Measurements from ENCODE around the gene ZNF559.

Gene ZNF559

GRCh38 chr19:9354651-9355050, 30.7 kb downstream of the ZNF559 start:
- TF ChIP-seq, protein P1, sequence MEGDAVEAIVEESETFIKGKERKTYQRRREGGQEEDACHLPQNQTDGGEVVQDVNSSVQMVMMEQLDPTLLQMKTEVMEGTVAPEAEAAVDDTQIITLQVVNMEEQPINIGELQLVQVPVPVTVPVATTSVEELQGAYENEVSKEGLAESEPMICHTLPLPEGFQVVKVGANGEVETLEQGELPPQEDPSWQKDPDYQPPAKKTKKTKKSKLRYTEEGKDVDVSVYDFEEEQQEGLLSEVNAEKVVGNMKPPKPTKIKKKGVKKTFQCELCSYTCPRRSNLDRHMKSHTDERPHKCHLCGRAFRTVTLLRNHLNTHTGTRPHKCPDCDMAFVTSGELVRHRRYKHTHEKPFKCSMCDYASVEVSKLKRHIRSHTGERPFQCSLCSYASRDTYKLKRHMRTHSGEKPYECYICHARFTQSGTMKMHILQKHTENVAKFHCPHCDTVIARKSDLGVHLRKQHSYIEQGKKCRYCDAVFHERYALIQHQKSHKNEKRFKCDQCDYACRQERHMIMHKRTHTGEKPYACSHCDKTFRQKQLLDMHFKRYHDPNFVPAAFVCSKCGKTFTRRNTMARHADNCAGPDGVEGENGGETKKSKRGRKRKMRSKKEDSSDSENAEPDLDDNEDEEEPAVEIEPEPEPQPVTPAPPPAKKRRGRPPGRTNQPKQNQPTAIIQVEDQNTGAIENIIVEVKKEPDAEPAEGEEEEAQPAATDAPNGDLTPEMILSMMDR (IDR thresholded peaks at IDR 0.05; ENCODE audit: low read depth, low read length): no peak
- H3K4me3 ChIP-seq (ENCODE audit: low read depth, low read length): no peak overlapping the region

DNA sequence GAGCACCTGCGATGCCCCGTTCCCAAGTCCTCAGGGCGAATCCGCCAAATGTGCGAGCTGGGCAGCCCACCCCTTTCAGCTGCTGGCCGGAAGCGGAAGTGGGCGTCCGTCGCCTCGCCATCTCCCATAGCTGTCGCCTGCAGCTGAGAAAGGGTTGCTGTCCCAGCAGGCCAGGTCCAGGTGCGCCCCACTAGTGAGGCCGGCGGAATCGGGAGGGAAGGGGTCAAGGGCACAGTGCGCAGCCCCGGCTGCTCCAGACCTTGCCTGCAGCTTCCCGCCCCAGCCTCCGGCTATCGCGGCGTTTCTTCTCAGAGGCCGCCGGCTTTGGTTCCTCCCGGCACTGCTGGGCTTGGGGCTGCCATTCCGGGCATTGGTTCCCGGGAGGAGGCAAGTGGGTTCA, 38.9 kb downstream of the ZNF559 start, which contains the start of gene ZNF177:
Gene ZNF177 (plus strand): TSS at position 109 of the 400 bp plus-strand sequence. CDS start 15,299 bp downstream, outside the sequence.
- TF ChIP-seq, protein P1 (IDR thresholded peaks at IDR 0.05; ENCODE audit: low read depth, low read length): no peak
- H3K4me3 ChIP-seq (ENCODE audit: low read depth, low read length): peak within 1 kb of the TSS; percentile 46

- H3K4me3 ChIP-seq (ENCODE audit: low read depth, low read length): no peak overlapping the region
- TF ChIP-seq, protein P1 (IDR thresholded peaks at IDR 0.05; ENCODE audit: low read depth, low read length): no peak
These were observed 47.0 kb downstream of the ZNF559 start for GRCh38 chr19:9370738-9371619.

DNA sequence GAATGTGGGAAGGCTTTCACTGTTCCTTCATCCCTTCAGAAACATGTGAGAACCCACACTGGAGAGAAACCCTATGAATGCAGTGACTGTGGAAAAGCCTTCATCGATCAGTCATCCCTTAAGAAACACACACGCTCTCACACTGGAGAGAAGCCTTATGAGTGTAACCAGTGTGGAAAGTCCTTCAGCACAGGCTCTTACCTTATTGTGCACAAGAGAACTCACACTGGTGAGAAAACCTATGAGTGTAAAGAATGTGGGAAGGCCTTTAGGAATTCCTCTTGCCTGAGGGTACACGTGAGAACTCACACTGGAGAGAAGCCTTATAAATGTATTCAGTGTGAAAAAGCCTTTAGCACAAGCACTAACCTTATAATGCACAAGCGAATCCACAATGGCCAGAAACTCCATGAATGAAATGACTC, 57.4 kb downstream of the ZNF559 start:
- H3K4me3 ChIP-seq (ENCODE audit: low read depth, low read length): no peak overlapping the region
- TF ChIP-seq, protein P1 (IDR thresholded peaks at IDR 0.05; ENCODE audit: low read depth, low read length): no peak
